ENCODE data around the gene SYCE1.

The SYCE1 gene

GRCh38 chr10:133511408-133511807 lies 54.0 kb downstream of the SYCE1 start:
- no peak for DNase-seq

- no peak for DNase-seq
Measured at GRCh38 chr10:133509700-133510099, 55.7 kb downstream of the SYCE1 start.

Measured in NCI-H1092 (cell line).